Measurements from ENCODE around the gene BACE1-AS.
"Not testable (repeated sequence)": the region's sequence is repeated elsewhere in the genome, so short reads cannot be mapped to it uniquely, and the experiment has no call there.

Gene BACE1-AS

DNA sequence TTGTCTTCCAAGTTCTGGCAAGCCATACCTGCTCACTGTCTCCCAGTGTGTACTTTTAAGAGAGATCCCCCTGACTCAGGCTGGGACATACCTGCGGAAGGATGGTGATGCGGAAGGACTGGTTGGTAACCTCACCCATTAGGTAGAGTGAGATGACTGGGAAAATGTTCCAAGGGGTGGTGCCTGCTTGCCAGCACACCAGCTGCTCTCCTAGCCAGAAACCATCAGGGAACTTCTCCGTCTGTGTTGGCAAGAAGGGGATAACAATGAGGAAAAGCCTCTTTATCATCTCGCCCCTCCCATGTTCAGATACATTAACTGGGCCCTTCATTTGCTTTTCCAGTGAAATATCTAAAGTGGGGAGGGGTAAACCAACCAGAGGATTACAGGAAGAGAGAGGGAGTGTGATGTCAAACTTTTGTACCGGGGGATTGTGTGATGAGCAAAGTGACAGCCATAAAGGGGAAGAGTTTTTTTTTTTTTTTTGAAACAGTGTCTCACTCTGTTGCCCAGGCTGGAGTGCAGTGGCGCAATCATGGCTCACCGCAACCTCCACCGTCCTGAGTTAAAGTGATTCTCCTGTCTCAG is at the start of gene BACE1-AS:
Gene BACE1-AS (plus strand): TSS at position 538 of the 588 bp plus-strand sequence.
- no peak for DNase-seq (ENCODE audit: low read depth in 2 of 3, low spot score in 1 of 3)

DNA sequence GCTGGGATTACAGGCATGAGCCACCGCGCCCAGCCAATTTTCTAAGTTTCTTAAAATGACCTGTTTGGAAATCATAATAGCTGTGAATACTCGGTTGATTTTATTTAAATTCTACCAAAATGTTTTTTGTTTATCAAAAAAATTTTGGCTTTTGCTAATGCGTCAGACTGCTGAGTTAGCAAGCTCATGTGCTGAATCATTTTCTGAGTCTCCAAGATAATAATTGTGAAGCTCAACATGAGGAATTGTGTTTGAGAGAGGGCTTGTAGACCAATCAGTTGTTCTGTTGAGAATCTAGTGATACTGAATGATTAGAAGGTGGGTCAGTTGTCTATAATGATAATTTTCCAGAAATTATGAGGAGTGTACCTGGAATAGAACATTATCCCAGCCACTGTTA is 42.8 kb upstream of the BACE1-AS start:
- DNase-seq (ENCODE audit: low read depth in 2 of 3, low spot score in 1 of 3): no peak

DNA sequence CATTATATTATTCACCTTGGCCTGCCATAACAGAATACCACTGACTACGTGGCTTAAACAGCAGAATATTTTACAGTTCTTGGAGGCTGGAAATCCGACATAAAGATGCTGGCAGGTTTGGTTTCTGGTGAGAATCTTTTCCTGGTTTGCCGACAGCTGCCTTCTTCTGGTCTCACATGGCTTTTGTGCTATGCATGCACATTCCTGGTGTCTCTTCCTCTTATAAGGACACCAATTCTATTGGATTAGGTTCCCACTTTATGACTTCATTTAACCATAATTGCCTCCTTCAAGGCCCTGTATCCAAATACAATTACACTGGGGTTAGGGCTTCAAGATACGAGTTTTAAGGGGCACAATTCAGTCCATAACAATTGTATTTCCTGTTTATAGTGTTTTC is 41.6 kb upstream of the BACE1-AS start:
- no peak for DNase-seq (ENCODE audit: low read depth in 2 of 3, low spot score in 1 of 3)

DNA sequence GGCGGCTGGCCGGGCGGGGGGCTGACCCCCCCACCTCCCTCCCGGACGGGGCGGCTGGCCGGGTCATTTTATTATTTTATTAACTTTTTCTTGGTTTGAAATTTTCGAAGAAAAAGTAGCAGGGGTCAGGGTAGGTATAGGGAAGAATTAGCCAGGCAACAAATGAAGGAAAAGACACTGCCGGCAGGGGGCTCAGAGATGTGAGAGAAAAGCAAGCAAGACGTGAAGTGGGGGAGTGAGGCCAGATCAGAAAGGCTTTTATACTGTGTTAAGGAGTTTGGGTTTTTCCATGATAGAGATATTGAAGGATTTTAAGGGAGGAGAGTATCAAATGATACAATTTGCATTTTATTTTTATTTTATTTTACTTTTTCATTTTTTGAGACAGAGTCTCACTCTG is 39.6 kb upstream of the BACE1-AS start:
- no peak for DNase-seq (ENCODE audit: low read depth in 2 of 3, low spot score in 1 of 3)

DNA sequence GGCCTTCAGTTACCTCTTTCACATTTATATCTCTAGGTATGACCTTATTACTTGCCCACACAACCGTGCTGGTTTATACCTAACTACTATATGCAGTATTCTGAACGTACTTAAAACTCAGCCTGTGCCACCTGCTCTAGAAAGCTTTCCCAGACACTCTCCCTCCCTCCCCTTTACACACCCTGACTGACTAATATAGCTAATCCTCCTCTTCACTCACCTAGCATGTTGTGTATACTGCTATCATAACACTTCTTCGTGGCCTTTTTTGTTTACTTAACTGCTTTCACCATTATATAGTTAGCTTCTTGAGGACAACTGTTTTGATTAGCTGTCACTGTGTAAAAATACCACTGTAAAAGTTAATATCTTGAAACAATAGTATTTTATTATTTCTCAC is 35.2 kb upstream of the BACE1-AS start:
- no peak for DNase-seq (ENCODE audit: low read depth in 2 of 3, low spot score in 1 of 3)

DNA sequence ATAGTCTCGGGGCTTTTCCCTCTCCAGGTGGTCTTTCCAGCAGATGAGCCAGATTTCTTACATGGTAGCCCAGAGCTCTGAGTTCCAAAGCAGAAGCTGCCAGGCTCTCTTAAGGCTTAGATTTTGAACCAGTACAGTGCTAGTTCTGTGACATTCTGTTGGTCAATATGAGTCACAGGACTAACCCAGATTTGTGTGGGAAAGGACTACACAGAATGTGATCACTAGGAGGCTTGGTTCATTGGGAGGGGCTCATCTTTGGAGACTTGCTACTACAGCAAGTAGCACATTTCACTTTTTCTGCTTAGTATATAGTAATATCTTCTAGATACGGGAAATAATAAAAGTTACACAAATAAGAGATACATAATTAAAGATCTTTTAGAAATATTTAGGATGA is 34.6 kb upstream of the BACE1-AS start:
- DNase-seq (ENCODE audit: low read depth in 2 of 3, low spot score in 1 of 3): no peak

DNA sequence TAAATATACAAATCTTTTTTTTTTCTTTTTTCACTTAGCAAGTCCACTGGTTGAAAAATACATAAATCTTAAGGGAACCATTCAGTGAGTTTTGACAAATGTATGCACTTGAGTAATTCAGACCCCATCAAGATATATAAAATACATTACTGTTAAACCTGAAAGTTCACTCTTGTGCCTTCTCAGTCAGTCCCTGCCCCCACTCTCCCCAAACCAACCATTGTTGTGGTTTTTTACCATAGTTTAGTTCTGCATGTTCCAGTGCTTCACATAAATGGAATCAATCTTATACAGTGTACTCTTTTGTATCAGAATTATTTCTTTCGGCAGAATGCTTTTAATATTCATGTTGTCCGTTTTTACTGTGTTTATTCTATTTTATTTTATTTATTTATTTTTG is 32.6 kb upstream of the BACE1-AS start:
- no peak for DNase-seq (ENCODE audit: low read depth in 2 of 3, low spot score in 1 of 3)

DNA sequence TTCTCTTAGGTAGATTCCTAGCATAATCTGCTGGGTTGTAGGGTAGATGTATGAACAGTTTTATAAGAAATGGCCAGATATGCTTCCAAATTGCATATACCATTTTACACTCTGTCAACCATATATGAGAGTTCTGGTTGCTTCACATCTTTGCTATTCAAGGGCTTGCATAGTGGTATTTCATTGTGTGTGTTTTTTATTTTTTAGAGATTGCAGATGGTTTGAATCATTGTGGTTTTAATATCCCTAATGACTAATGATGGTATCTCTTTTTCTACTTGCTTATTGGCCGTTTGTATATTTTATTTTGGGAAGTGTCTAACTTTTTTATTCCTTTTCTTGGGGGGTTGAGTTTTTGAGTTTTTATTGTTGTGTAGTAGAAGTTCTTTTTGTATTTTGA is 31.7 kb upstream of the BACE1-AS start:
- DNase-seq (ENCODE audit: low read depth in 2 of 3, low spot score in 1 of 3): no peak

DNA sequence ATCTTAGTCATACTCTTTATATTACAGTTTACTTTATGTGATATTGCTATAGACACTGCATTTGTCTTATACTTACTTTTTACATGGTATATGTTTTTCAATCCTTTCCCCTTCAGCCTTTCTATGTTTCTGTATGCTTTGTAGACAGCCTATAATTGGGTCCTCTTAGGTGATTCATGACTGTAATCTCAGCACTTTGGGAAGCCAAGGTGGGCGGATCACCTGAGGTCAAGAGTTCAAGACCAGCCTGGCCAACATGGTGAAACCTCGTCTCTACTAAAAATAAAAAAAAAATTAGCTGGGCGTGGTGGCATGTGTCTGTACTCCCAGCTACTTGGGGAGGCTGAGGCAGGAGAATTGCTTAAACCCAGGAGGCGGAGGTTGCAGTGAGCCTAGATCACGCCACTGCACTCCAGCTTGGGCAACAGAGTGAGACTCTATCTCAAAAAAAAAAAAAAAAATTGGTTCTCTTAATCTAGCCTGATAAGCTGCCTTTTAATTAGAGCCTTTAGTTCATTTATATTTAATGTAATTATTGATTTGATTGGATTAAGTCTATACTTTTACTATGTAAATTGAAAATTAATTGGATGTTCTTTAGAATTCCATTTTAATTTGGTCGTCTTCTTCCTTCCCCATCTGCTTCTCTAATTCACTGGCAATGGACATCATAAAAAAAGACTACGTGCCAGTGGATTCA is 26.4 kb upstream of the BACE1-AS start:
- DNase-seq (ENCODE audit: low read depth in 2 of 3, low spot score in 1 of 3): not testable (repeated sequence)

DNA sequence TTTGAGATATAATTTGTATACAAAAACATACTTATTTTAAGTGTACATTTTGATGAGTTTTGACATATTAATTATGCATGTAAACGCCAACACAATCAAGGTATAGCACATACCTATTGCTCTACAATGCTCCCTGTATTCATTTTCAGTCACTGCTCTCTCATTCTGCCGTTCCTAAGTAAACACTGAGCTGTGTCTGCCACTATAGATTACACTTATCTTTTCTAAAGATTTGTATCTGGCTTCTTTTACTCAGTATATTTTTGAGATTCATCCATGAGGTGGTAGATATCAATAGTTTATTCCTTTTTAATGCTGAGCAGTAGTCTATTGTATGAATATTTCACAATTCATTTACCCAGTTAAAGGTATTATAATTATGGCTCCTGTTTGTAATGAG is 25.4 kb upstream of the BACE1-AS start:
- DNase-seq (ENCODE audit: low read depth in 2 of 3, low spot score in 1 of 3): no peak

DNA sequence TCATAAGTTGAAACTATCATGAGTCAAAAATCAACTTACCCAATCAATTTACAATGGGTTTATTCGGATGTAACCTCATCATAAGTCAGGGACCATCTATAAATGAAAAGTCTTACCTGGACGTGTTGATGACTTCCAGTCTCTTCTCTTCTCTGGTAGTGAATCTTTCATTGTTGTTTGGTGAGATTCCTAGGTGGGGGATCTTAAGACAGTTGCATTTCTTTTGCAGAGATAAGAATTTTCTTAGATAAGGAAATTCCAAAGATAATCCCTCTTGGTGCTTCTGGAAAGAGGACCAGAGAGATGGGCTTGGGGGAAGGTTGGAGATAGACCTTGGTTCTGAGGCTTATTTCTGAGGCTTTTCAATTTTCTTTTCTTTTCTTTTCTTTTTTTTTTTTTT is 21.3 kb upstream of the BACE1-AS start:
- no peak for DNase-seq (ENCODE audit: low read depth in 2 of 3, low spot score in 1 of 3)

DNA sequence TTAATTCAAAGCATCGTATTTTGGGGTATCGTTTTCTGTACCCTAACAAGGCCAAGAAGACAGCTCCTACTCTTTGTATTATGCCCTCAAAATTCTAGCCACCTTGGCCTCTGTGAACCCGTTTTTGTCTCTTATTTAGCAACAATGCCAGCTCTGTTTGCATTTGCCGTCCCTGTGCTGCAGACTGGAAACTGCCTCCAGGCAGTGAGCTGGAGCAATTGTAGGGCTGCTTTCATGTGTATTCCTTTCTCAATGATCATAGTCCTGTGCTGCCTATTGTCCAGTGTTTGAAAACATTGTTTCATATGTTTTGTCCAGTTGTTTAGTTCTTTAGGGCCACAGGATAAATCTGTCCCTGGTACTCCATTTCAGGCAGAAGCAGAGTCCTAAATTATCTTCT is 19.9 kb upstream of the BACE1-AS start:
- DNase-seq (ENCODE audit: low read depth in 2 of 3, low spot score in 1 of 3): no peak

DNA sequence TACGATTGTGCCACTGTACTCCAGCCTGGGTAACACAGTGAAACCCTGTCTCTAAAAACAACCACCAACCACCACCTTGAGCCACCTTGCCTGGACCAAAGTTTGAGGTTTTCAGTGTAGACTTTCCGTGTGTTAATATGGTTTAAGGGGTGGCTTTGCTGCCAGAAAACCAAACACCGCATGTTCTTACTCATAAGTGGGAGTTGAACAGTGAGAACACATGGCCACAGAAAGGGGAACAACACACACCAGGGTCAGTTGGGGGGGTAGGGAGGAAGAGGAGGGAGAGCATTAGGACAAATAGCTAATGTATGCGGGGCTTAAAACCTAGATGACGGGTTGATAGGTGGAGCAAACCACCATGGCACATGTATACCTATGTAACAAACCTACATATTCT is 19.0 kb upstream of the BACE1-AS start:
- DNase-seq (ENCODE audit: low read depth in 2 of 3, low spot score in 1 of 3): not testable (repeated sequence)

DNA sequence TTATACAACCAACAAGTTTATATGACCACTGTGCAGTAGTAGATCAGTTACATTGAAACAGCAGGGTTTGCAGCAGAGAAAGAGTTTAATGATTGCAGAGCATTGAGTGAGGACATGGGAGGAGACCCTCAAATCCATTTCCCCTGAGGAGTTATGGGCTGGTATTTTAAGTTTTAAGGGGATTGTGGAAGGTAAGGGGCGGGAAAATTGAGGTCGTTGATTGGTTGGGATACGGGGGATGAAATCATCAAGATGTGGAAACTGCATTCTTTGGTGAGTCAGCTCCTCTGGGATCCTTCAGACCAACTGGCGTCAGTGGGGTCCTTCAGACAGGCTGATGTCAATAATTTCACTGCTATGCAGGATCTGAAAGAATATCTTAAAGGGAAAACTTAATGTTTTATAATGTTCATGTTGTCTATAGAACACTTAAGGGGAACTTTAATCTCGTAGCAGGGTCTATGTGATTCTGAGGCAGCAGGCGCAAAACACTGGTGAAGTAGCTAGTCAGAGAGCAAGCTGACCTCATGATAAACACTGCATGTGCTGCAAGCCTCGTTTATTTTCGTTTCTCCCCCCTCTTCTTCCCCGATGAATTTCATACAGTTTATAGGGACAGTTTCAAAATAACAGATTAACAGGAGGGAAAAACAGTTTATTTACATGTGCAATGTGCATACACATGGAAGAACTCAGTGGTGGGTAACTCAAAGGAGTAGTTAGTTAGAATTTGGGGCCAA is 17.4 kb upstream of the BACE1-AS start:
- DNase-seq (ENCODE audit: low read depth in 2 of 3, low spot score in 1 of 3): no peak

DNA sequence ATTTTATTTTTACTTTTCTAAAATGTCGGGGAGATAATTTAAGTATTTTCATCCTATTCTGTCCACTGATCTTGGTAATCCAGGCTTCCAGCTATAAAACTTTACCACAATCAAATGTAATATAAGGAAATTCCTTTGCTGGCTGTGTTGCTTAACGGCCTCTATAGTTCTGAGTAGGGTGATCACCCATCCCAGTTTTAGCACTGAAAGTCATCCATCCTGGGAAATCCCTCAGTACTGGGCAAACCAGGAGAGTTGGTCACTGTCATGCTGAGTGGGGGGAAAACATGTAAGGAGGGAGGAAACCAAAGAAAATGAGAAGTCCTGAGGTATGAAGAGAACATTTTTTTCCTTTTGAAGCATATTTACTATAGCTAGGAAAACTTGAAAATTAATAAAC is 12.8 kb upstream of the BACE1-AS start:
- no peak for DNase-seq (ENCODE audit: low read depth in 2 of 3, low spot score in 1 of 3)

DNA sequence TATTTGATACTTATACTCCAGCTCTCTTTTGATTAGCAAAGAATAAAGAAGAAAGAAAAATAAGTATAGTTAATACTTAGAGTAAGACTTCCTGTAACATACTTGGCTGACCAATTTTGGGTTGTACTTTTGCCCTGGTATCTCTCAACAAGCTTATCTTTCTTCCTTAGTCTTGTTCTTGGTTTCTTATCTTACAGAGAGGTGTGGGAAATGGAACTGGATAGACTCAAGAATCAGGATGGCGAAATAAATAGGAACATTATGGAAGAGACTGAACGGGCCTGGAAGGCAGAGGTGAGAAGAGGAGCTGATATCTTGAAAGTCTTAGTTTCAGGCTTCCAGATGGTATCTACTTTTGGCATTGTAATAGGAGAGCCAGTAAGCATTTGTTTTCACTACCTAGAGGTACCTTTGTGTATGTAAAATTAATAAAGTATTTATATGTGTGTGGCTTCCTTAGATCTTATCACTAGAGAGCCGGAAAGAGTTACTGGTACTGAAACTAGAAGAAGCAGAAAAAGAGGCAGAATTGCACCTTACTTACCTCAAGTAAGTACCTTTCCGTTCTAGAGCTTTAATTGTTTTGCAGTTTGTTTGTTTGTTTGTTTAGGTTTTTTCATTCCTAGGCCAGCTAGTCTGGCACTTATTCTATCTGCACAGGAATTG is 11.3 kb upstream of the BACE1-AS start:
- DNase-seq (ENCODE audit: low read depth in 2 of 3, low spot score in 1 of 3): no peak

DNA sequence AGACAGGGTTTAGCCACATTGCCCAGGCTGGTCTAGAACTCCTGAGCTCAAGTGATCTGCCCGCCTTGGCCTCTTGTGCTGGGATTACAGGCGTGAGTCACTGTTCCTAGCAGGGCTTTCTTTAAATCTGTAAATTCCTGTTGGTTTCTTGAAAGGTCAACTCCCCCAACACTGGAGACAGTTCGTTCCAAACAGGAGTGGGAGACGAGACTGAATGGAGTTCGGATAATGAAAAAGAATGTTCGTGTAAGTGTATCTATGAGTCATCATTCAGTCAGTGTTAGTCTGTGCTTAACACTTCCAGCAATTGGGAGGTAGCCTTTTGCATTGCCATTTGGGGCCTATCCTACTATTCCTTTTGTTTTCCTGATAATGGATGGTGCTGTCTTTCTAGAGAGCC is 10.0 kb upstream of the BACE1-AS start:
- no peak for DNase-seq (ENCODE audit: low read depth in 2 of 3, low spot score in 1 of 3)

DNA sequence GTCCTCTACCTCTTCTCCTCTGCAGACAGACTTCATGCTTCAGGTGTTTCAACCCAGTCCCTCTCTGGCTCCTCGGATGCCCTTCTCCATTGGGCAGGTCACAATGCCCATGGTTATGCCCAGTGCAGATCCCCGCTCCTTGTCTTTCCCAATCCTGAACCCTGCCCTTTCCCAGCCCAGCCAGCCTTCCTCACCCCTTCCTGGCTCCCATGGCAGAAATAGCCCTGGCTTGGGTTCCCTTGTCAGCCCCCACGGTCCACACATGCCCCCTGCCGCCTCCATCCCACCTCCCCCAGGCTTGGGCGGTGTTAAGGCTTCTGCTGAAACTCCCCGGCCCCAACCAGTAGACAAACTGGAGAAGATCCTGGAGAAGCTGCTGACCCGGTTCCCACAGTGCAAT is 9.3 kb upstream of the BACE1-AS start:
- DNase-seq (ENCODE audit: low read depth in 2 of 3, low spot score in 1 of 3): no peak

DNA sequence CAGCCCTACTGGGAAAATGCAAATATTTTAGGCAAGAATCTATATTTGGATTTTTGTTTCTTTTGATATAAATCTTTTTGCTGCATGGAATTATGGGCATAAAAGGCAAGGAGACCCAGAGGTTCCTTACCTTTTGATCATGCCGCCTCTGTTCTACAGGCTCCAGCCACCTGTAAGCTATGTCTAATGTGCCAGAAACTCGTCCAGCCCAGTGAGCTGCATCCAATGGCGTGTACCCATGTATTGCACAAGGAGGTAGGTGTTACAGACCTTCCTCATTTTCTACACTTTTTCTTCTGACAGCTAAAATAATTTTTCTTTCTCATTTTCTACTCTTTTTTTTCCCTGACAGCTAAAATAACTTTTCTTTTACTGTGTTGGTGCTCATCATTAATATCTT is 8.2 kb upstream of the BACE1-AS start:
- no peak for DNase-seq (ENCODE audit: low read depth in 2 of 3, low spot score in 1 of 3)

DNA sequence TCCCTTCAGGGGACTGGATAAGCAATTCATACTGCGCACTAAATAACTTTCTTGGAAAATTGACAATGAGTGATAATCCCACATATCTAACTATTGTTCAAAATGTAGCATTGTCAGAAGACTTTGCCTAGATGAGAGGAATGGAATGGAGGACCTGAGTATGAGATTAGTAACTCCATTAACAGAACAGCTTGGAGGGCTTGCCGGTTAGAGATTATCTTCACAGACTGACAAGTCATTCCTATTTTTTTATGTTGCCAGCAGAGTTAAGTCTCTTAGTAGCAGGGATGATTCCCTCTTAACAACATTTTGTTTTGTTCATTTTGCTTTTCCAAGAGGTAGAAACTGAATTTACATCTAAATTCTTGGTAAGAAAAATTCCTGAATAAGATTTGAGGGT is 7.1 kb upstream of the BACE1-AS start:
- no peak for DNase-seq (ENCODE audit: low read depth in 2 of 3, low spot score in 1 of 3)

DNA sequence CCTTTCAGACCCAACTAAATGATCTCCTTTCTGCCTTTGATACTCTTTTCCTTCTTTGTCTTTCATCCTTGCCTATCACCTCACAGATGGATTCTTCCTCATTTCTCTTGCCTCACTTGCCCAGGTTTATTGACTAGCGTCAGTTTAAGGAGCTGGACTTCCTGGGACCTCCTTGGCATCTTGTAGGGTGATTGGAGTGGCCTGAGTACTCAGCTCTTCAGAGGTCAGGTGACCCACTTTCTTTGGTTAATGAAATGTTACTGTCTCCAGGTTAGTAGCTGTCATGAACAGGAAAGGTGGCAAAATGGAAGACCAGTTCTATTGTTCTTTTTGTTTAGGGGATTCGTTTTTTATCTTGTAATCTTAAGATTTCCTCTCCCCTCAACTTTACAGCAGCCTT is 4.6 kb upstream of the BACE1-AS start:
- DNase-seq (ENCODE audit: low read depth in 2 of 3, low spot score in 1 of 3): no peak

DNA sequence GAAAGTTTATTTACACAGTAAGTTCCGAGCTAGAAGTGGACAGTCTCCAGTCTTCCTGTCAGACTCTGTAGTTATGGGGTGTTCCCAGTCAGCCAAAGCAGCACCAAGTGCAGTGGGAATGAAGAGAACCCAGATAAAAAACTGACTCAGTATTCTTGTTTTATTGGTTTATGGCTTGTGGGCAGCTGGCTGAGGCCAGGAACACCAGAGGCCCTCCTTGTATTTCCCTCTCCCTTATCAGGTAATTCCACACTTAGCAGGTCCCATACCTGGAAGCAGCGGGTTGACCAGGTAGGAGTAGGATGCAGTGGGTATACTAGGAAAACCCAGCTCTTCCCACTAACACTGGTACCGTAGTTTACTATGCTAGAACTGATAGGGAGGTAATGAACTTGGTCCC is 3.5 kb upstream of the BACE1-AS start:
- no peak for DNase-seq (ENCODE audit: low read depth in 2 of 3, low spot score in 1 of 3)

Measured in stimulated activated CD4-positive, alpha-beta T cell treated with anti-CD3 and anti-CD28 coated beads, Interleukin-12 subunit alpha, Interleukin-12 subunit beta, amount 100 ng/mL, for 48 hours (primary cell).